GM21723 (cell line): ENCODE data around the gene COA1.
"Not testable (repeated sequence)": the region's sequence is repeated elsewhere in the genome, so short reads cannot be mapped to it uniquely, and the experiment has no call there.

Experiments used
- ATAC-seq: cut with Tn5 transposase; IDR thresholded peaks from one replicate; pipeline ENCODE4 v1.9.1; 2021; ENCODE audit warnings: mild to moderate bottlenecking, moderate library complexity; ENCODE audit not compliant: unreplicated experiment

COA1 gene

GRCh38 chr7:43731494-43731893, 2.2 kb upstream of the COA1 start:
- ATAC-seq: not testable (repeated sequence)

DNA sequence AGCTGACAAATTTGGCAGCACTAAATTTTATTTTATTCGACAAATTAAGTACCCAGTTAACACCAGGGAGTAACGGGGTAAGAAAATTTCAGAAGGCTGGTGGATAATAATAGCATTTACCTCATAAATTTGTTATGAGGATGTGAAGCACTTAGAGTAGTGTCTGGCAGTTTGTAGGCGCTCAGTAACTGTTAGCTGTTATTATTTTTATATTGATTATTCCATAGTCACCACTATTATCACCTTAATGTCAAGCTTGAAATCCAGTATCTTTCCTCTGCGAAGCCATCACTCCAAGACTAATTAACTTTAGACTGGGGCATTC, 563 bp upstream of the COA1 start:
- peak; percentile 6 for ATAC-seq

GRCh38 chr7:43727494-43727893, 1.8 kb downstream of the COA1 start:
- no peak for ATAC-seq

DNA sequence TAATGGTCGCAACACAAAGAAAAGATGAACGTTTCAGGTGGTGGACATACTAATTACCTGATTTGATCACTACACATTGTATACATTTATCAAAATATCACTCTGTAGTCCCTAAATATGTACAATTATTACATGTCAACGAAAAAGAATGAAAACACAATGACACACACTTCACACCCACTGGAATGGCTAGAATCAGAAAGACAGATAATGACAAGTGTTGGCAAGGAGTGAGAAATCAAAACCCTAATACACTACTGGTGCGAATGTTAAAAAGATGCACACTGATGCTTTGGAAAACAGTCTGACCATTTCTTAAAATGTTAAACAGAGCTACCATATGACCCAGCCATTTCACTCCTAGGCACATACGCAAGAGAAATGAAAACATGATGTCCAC, 2.3 kb downstream of the COA1 start:
- ATAC-seq: no peak

- no peak for ATAC-seq
Measured at GRCh38 chr7:43726466-43726865, 2.9 kb downstream of the COA1 start.

GRCh38 chr7:43725251-43725650, 4.1 kb downstream of the COA1 start:
- no peak for ATAC-seq

DNA sequence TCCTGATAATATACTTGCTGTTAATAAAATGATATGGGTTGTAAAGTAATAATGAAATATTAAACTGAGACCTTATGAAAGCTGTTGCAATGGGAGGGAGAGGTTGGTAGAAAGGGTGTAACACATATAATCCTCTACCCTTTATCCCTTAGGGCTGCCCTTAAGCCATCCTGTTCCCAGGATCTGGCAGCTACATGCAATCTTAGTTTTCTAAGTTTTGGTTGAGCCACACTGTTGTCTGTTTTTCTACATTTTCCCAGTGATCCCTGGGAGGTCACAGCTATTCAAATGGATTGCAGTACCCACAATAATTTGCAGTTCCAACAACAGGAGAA, 6.3 kb downstream of the COA1 start:
- ATAC-seq: no peak

DNA sequence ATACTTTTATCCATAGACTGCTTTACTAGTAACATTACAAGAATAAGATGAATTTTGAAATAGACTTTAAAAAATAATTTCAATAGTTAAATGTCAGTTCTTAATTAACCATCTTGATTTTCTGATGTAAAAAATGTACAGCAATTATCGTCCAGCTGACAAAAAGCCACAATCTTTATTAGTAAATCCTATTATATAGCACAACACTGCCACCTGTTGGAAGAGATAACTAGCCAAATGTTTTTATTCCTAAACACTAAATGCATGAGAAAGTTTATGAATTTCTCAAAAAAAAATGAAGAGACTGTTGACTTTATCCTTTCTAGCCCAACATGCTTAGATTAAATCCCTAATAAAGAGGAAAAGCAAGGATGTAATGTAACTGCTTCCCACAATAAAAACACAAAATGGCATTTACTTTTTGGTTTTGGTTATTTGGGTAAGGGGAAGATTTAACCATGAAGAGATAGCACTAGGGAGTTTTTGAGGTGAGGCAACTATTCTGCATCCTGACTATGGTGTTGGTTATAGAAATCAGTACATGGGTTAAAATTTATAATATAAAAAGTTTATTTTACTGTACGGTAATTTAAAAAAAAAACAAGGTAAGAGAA, 8.0 kb downstream of the COA1 start:
- no peak for ATAC-seq

DNA sequence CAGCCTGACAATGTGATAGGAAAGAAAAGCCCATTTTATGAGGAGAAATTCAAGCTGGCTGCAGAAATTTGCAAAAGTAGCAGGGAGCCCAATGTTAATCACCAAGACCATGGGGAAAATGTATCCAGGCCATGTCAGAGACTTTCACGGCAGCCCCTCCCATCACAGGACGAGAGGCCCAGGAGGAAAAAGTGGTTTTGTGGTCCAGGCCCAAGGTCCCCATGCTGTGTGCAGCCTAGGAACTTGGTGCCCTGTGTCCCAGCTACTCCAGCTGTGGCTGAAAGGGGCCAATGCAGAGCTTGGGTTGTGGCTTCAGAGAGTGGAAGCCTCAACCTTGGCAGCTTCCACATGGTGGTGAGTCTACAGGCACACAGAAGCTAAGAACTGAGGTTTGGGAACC, 12.7 kb downstream of the COA1 start:
- no peak for ATAC-seq

DNA sequence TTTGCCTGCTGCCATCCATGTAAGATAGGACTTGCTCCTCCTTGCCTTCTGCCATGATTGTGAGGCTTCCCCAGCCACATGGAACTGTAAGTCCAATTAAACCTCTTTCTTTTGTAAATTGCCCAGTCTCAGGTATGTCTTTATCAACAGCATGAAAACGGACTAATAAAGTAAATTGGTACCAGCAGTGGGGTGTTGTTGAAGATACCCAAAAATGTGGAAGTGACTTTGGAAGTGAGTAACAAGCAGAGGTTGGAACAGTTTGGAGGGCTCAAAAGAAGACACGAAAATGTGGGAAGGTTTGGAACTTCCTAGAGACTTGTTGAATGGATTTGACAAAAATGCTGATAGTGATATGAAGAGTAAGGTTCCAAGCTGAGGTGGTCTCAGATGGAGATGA, 13.4 kb downstream of the COA1 start:
- not testable (repeated sequence) for ATAC-seq

GRCh38 chr7:43711503-43711902, 17.8 kb downstream of the COA1 start:
- no peak for ATAC-seq

GRCh38 chr7:43708055-43708454, 21.3 kb downstream of the COA1 start:
- ATAC-seq: not testable (repeated sequence)

GRCh38 chr7:43703573-43703972, 25.8 kb downstream of the COA1 start:
- no peak for ATAC-seq

DNA sequence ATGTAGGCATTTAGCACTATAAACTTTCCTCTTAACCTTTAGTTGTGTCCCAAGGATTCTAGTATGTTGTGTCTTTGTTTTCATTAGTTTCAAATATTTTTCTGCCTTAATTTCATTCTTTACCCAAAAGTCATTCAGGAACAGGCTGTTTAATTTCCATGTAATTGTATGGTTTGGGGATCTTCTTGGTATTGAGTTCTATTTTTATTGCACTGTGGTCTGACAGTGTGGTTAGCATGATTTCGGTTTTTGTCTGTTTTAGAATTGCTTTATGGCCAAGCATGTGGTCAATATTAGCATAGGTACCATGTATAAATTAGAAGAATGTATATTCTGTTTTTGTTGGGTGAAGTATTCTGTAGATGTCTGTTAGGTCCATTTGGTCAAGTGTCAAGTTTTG, 26.3 kb downstream of the COA1 start:
- no peak for ATAC-seq

DNA sequence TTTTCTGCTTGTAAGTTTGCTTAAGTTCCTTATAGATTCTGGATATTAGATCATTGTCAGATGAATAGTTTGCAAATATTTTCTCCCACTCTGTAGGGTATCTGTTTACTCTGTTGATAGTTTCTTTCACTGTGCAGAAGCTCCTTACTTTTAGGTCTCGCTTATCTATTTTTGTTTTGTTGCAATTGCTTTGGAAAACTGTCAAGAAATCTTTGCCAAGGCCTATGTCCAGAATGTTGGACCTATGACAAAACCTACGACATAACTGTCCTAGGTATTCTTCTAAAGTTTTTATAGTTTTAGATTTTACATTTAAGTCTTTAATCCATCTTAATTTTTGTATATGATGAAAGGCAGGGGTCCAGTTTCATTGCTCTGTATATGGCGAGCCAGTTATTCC, 27.4 kb downstream of the COA1 start:
- no peak for ATAC-seq

- no peak for ATAC-seq
Measured at GRCh38 chr7:43701500-43701854, 27.8 kb downstream of the COA1 start.

- no peak for ATAC-seq
Measured at GRCh38 chr7:43700646-43701499, 28.4 kb downstream of the COA1 start.

GRCh38 chr7:43700059-43700501, 29.2 kb downstream of the COA1 start:
- ATAC-seq: peak; percentile 50

DNA sequence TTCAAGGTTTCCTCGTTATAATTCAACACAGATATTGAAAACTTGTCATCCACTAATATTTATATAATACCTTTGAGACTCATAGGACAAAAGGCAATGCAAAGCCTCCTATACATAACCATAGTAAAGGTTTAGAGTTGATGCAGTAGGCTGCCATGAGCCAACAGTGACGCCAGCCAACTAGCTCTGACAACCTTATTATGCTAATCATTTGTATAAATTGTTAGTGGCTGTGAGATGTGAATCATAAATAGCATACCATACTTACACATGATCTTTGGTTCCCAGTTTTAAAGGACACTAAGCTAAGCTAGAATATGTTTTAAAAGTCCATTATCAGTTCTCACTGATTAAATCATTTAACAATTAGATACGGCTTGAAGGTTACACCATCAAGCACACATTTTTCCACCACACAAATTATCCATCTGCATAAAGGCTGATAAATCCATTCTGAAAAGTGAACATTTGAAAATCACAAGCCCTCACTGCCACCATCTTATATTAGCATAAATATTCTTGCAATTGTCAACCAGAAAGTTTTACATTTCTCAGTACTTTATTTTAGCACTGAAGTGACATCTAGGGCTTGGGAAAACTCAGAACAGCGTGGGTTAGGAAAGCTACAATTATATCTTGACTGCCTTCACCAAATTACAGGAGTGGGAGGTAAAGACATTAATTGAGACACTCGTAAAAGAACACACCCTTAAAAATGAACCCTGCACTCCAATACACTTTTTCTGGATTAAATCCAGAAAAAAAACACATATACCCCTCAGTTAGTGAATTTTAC, 30.7 kb downstream of the COA1 start:
- no peak for ATAC-seq

GRCh38 chr7:43697690-43698089, 31.6 kb downstream of the COA1 start:
- ATAC-seq: no peak

- no peak for ATAC-seq
Measured at GRCh38 chr7:43695365-43695764, 34.0 kb downstream of the COA1 start.

DNA sequence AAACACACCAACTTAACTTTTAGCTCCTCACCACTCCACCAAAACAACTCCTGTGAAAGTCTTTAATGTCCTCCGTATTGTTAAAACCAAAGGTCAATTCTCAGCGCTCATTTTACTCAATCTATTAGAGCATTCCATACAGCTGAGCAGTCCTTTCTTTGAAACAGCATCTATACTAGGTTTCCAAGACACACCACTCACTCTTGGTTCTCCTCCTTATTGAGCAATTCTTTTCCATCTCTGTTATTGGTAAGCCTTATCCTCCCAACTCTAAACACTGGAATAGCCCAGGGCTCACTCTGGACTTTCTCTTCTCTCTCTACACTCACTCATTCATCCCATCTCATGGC, 34.9 kb downstream of the COA1 start:
- no peak for ATAC-seq
